Endothelial cell (in vitro differentiated cells): ENCODE data around the gene RGS10. TPM values are rescaled to one million over a fixed set of nuclear protein-coding genes. Genes with fewer than 3 reads are reported as not detected.
"Not testable (repeated sequence)": the region's sequence is repeated elsewhere in the genome, so short reads cannot be mapped to it uniquely, and the experiment has no call there.

ENCODE experiments used
- DNase-seq: peaks from one replicate; pipeline ENCODE4 v3.0.0; 2021; ENCODE audit warnings: low spot score
- H3K27ac Mint-ChIP-seq: one replicate; pipeline ENCODE4 v1.8.0; 2021; ENCODE audit warnings: mixed read lengths, inconsistent platforms; ENCODE audit not compliant: unreplicated experiment
- H3K27me3 Mint-ChIP-seq: one replicate; pipeline ENCODE4 v1.8.0; 2021; ENCODE audit warnings: mild to moderate bottlenecking, moderate library complexity, mixed read lengths, inconsistent platforms; ENCODE audit not compliant: unreplicated experiment
- H3K36me3 Mint-ChIP-seq: one replicate; pipeline ENCODE4 v1.8.0; 2021; ENCODE audit warnings: mild to moderate bottlenecking, low read depth, mixed read lengths, inconsistent platforms; ENCODE audit not compliant: unreplicated experiment
- H3K4me1 Mint-ChIP-seq: one replicate; pipeline ENCODE4 v1.8.0; 2021; ENCODE audit warnings: mild to moderate bottlenecking, mixed read lengths, inconsistent platforms; ENCODE audit not compliant: unreplicated experiment
- H3K4me3 Mint-ChIP-seq: one replicate; pipeline ENCODE4 v1.8.0; 2021; ENCODE audit warnings: mild to moderate bottlenecking, mixed read lengths, inconsistent platforms; ENCODE audit not compliant: unreplicated experiment
- H3K9me3 Mint-ChIP-seq: one replicate; pipeline ENCODE4 v1.8.0; 2021; ENCODE audit warnings: mixed read lengths, inconsistent platforms; ENCODE audit not compliant: unreplicated experiment
- total RNA-seq: library from RNA; stranded (reverse); fragmentation: NEBNext Ultra II Directional; extraction: Animal tissue kit (Norgen Biotek cat#: 25700); gene quantifications from one replicate; pipeline ENCODE4 v1.2.1, GENCODE V29; 2021; ENCODE audit not compliant: unreplicated experiment
- TF ChIP-seq, protein P1 (sequence below): fragments of 200-600 bp; sonication (generic); IDR thresholded peaks from one replicate; pipeline ENCODE4 v1.5.0; 2021; ENCODE audit warnings: antibody characterized with exemption; ENCODE audit not compliant: unreplicated experiment

Gene RGS10
- total RNA-seq, 1 donor from 2014 or later, result 20.0 TPM

GRCh38 chr10:119535837-119536507 is 6.5 kb downstream of the RGS10 start:
- Mint-ChIP-seq H3K9me3 (no peaks in the 10 kb centered on the region), H3K36me3 (peaks cover 3% of the 10 kb centered on the region), H3K4me1 (peaks cover 23% of the 10 kb centered on the region), H3K4me3 (no peak overlapping the region), H3K27me3 (peaks cover 1% of the 10 kb centered on the region), H3K27ac (no peak overlapping the region)
- DNase-seq, result no peak
- TF ChIP-seq, protein P1, sequence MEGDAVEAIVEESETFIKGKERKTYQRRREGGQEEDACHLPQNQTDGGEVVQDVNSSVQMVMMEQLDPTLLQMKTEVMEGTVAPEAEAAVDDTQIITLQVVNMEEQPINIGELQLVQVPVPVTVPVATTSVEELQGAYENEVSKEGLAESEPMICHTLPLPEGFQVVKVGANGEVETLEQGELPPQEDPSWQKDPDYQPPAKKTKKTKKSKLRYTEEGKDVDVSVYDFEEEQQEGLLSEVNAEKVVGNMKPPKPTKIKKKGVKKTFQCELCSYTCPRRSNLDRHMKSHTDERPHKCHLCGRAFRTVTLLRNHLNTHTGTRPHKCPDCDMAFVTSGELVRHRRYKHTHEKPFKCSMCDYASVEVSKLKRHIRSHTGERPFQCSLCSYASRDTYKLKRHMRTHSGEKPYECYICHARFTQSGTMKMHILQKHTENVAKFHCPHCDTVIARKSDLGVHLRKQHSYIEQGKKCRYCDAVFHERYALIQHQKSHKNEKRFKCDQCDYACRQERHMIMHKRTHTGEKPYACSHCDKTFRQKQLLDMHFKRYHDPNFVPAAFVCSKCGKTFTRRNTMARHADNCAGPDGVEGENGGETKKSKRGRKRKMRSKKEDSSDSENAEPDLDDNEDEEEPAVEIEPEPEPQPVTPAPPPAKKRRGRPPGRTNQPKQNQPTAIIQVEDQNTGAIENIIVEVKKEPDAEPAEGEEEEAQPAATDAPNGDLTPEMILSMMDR, result no peak

- DNase-seq, result no peak
- H3K4me1 Mint-ChIP-seq, result peaks cover 18% of the 10 kb centered on the region
- H3K4me3 Mint-ChIP-seq, result no peak overlapping the region
- no peaks in the 10 kb centered on the region for H3K9me3 Mint-ChIP-seq
- no peaks in the 10 kb centered on the region for H3K36me3 Mint-ChIP-seq
- TF ChIP-seq, protein P1, result no peak
- no peak overlapping the region for H3K27ac Mint-ChIP-seq
- H3K27me3 Mint-ChIP-seq, result peaks cover 1% of the 10 kb centered on the region
These were observed 7.2 kb downstream of the RGS10 start for GRCh38 chr10:119535305-119535704.

DNA sequence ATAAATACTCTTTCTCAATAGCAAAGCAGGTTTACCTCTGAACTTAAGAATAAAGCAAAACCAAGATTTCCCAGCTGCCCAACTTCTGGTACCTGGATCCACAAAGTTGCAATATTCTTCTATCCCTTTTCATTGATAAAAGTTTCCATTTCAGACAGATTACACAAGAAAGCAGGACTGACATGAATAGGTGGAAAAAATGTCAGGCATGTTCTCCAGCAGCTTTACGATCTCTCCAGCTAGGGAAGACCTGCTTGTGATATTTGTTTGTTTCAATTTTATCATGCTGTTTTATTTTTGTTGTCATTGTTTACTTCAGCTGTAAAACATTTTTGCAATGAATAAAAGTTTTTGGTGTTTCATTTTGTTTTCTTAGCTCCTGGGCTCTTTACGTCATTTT is 9.0 kb downstream of the RGS10 start:
- TF ChIP-seq, protein P1, result no peak
- Mint-ChIP-seq H3K36me3 (no peaks in the 10 kb centered on the region), H3K9me3 (no peaks in the 10 kb centered on the region), H3K4me3 (no peak overlapping the region), H3K27ac (no peak overlapping the region), H3K27me3 (no peaks in the 10 kb centered on the region), H3K4me1 (peaks cover 14% of the 10 kb centered on the region)
- no peak for DNase-seq

DNA sequence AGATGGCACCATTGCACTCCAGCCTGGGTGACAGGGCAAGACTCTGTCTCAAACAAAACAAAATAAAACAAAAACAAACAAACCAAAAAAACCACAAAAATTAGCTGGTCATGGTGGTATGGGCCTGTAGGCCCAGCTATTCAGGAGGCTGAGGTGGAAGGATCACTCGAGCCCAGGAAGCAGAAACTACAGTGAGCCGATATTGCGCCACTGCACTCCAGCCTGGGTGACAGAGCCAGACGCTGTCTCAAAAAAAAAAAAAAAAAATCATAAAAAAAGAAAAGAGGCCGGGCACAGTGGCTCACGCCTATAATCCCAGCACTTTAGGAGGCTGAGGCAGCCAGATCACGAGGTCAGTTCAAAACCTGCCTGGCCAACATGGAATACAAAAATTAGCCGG is 9.7 kb downstream of the RGS10 start:
- H3K9me3 Mint-ChIP-seq, H3K27me3 Mint-ChIP-seq, H3K36me3 Mint-ChIP-seq, H3K4me3 Mint-ChIP-seq, DNase-seq, H3K27ac Mint-ChIP-seq: not testable (repeated sequence)
- peaks cover 13% of the 10 kb centered on the region for H3K4me1 Mint-ChIP-seq

- not testable (repeated sequence) for H3K27ac Mint-ChIP-seq, H3K36me3 Mint-ChIP-seq, H3K4me1 Mint-ChIP-seq
These were observed 10.3 kb downstream of the RGS10 start for GRCh38 chr10:119532251-119532650.

GRCh38 chr10:119531067-119531466 is 11.5 kb downstream of the RGS10 start:
- H3K27me3 Mint-ChIP-seq, result peaks cover 1% of the 10 kb centered on the region
- no peaks in the 10 kb centered on the region for H3K36me3 Mint-ChIP-seq
- no peak overlapping the region for H3K27ac Mint-ChIP-seq
- peaks cover 4% of the 10 kb centered on the region for H3K4me1 Mint-ChIP-seq
- TF ChIP-seq, protein P1, result no peak
- H3K4me3 Mint-ChIP-seq, result no peak overlapping the region
- no peak for DNase-seq
- H3K9me3 Mint-ChIP-seq, result no peaks in the 10 kb centered on the region

More at GRCh38 chr10:119532251-119532650, 10.3 kb downstream of the RGS10 start:
- H3K27me3 Mint-ChIP-seq, H3K9me3 Mint-ChIP-seq, H3K4me3 Mint-ChIP-seq, DNase-seq: not testable (repeated sequence)

DNA sequence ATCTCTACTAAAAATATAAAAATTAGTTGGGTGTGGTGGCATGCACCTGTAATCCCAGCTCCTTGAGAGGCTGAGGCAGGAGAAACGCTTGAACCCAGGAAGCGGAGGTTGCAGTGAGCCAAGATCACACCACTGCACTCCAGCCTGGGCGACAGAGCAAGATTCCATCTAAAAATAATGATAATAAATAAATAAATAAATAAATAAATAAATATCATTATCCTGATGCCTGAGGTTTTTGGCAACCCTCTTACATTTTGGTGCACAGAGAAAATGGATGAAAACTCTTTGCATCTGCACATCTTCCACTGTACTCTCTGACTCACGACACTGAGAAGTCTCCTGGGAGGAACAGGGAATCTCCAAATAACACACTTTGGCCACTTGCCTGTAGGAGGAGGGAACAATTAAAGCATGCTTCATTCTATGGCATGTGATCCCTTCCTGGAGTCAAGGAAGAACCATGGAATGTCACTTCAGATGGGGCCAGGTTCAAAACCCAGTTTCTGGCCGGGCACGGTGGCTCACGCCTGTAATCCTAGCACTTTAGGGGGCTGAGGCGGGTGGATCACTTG is 13.8 kb downstream of the RGS10 start:
- H3K27me3 Mint-ChIP-seq, H3K27ac Mint-ChIP-seq, H3K4me3 Mint-ChIP-seq, H3K4me1 Mint-ChIP-seq, DNase-seq, H3K9me3 Mint-ChIP-seq, H3K36me3 Mint-ChIP-seq: not testable (repeated sequence)
